ENCODE data around the gene WDR90. TPM values are rescaled to one million over a fixed set of nuclear protein-coding genes. Genes with fewer than 3 reads are reported as not detected.

WDR90 gene
- total RNA-seq, 4 donors from 2014 or later: 26.9 to 83.7 (median 54.1) TPM

DNA sequence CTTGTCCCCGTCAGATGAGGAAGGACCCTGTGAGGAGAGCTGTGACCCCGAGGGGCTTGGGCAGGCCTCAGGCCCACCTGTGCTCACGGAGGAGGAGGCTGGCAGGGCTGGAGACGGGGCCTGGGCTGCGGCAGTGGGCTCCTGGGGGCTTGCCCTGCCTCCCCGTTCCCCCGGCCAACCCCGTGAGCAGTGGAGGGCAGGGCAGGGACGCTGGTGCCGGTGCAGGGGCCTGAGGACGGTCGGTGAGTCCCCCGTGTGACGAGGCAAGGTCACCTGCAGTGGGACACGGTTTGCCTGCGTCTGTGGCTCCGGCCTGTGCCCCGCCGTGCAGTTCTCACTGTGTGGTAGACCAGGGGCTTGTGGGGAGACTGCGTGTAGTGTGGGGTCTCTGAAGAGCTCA is 10.5 kb downstream of the WDR90 start:
- Histone ChIP-seq H3K9me3 (no peaks in the 10 kb centered on the region), H3K27ac (peak overlapping the region in 2 of 4 donors; percentile 86 to 90), H3K4me1 (peaks cover 0 to 16% (median 14%) of the 10 kb centered on the region in 4 donors), H3K36me3 (peaks cover 0 to 51% (median 0%) of the 10 kb centered on the region in 3 donors), H3K27me3 (no peaks in the 10 kb centered on the region), H3K4me3 (no peak overlapping the region)
- WGBS, 2 donors: 69 to 86% methylated on average over 16 of the region's 20 CpGs
- DNase-seq (ENCODE audit: low spot score in 2 of 2): no peak
- TF ChIP-seq, protein P1, sequence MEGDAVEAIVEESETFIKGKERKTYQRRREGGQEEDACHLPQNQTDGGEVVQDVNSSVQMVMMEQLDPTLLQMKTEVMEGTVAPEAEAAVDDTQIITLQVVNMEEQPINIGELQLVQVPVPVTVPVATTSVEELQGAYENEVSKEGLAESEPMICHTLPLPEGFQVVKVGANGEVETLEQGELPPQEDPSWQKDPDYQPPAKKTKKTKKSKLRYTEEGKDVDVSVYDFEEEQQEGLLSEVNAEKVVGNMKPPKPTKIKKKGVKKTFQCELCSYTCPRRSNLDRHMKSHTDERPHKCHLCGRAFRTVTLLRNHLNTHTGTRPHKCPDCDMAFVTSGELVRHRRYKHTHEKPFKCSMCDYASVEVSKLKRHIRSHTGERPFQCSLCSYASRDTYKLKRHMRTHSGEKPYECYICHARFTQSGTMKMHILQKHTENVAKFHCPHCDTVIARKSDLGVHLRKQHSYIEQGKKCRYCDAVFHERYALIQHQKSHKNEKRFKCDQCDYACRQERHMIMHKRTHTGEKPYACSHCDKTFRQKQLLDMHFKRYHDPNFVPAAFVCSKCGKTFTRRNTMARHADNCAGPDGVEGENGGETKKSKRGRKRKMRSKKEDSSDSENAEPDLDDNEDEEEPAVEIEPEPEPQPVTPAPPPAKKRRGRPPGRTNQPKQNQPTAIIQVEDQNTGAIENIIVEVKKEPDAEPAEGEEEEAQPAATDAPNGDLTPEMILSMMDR (IDR thresholded peaks at IDR 0.05): no peak
- TF ChIP-seq EP300 (IDR thresholded peaks at IDR 0.05) (no peak), POLR2A (IDR thresholded peaks at IDR 0.05) (no peak)

DNA sequence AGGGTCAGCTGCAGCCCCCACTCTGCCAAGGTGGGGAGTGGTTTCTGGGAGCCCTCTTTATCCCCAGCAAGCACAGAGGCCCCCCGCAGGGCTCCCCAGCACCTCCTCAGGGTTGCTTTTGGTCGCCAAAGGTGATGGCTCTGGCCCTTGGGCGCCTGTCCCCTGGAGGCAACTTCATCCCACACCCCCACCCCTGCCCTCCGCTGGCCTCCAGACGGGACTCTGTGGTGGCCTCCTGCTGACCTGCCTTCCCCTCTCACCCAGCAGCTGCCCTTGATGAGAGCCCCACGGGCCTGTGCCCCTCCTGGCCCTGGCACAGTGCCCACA is 10.9 kb downstream of the WDR90 start:
- H3K27me3 ChIP-seq: no peaks in the 10 kb centered on the region
- H3K36me3 ChIP-seq: peaks cover 0 to 46% (median 0%) of the 10 kb centered on the region in 3 donors
- peaks cover 0 to 16% (median 14%) of the 10 kb centered on the region in 4 donors for H3K4me1 ChIP-seq
- no peak for TF ChIP-seq POLR2A (IDR thresholded peaks at IDR 0.05)
- TF ChIP-seq, protein P1 (IDR thresholded peaks at IDR 0.05): no peak
- TF ChIP-seq EP300 (IDR thresholded peaks at IDR 0.05): no peak
- 58 to 60% methylated on average over 6 of the region's 6 CpGs for WGBS, 2 donors
- no peaks in the 10 kb centered on the region for H3K9me3 ChIP-seq
- H3K4me3 ChIP-seq: peak overlapping the region in 1 of 4 donors; percentile 48
- peak overlapping the region in 3 of 4 donors; percentile 53 to 90 (median 86) for H3K27ac ChIP-seq
- no peak for DNase-seq (ENCODE audit: low spot score in 2 of 2)

DNA sequence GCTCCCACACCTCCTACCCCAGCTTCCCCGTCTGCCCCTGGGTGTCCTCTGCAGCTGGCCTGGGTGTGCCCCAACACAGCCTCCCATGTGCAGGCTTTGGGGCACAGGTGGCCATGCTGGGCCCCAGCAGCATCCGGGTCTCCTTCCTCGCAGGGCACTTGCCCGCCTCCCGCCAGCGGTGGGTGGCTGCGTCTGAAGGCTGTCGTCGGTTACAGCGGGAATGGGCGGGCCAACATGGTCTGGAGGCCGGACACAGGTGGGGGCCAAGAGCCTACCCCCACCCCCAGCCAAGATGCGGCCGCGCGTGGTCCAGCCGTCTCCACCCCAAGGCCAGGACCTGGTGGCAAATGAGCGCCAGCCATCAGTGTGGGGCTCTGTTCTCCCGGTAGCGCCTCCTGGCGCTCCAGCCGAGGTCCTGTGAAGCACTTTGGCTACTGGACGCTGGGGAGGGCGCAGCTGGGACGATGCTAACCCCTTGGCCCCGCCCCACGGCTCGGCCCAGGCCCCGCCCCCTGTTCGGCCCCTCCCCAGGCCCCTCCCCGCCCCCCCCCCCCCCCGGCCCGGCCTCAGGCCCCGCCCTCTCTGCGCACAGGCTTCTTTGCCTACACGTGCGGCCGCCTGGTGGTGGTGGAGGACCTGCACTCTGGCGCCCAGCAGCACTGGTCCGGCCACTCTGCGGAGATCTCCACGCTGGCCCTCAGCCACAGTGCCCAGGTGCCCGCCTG is 11.5 kb downstream of the WDR90 start:
- H3K27ac ChIP-seq: peak overlapping the region in 3 of 4 donors; percentile 60 to 90 (median 86)
- TF ChIP-seq POLR2A (IDR thresholded peaks at IDR 0.05) (peak in 1 of 2 donors; percentile 52), EP300 (IDR thresholded peaks at IDR 0.05) (peak in 1 of 2 donors; percentile 63)
- TF ChIP-seq, protein P1 (IDR thresholded peaks at IDR 0.05): peak; percentile 54 to 87 (median 77)
- peak; percentile 84 to 87 for DNase-seq (ENCODE audit: low spot score in 2 of 2)

DNA sequence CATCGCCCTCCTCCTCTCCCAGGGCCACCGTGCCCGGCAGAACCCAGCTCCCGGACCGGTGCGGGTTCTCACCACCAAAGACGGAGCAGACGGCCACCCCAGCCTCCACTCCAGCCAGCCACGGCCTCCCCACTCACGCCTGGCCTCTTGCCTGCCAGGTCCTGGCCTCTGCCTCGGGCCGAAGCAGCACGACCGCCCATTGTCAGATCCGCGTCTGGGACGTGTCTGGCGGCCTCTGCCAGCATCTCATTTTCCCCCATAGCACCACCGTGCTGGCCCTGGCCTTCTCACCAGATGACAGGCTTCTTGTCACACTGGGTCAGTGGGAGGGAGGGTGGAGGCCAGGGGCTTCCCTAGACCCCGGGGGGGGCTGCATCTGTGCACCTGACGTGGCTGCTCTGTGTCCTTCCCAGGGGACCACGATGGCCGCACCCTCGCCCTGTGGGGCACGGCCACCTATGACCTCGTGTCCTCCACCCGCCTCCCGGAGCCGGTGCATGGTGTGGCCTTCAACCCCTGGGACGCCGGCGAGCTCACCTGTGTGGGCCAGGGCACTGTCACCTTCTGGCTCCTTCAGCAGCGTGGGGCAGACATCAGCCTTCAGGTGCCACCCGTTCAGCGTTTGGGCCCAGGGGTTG is 12.1 kb downstream of the WDR90 start:
- H3K9me3 ChIP-seq: no peaks in the 10 kb centered on the region
- WGBS, 2 donors: 41 to 45% methylated on average over 32 to 33 of the region's 35 CpGs
- peak overlapping the region in 3 of 4 donors; percentile 60 to 87 (median 86) for H3K27ac ChIP-seq
- peak overlapping the region in 1 of 4 donors; percentile 48 for H3K4me3 ChIP-seq
- H3K36me3 ChIP-seq: peaks cover 0 to 34% (median 0%) of the 10 kb centered on the region in 3 donors
- DNase-seq (ENCODE audit: low spot score in 2 of 2): no peak
- H3K27me3 ChIP-seq: no peaks in the 10 kb centered on the region
- H3K4me1 ChIP-seq: peaks cover 0 to 16% (median 14%) of the 10 kb centered on the region in 4 donors
- TF ChIP-seq EP300 (IDR thresholded peaks at IDR 0.05): no peak
- TF ChIP-seq, protein P1 (IDR thresholded peaks at IDR 0.05): peak in 1 of 5 experiments; percentile 17

More for the DNA sequence above, 11.5 kb downstream of the WDR90 start:
- WGBS, 2 donors: 12 to 33% methylated on average over 5 to 16 of the region's 43 CpGs
- no peaks in the 10 kb centered on the region for H3K27me3 ChIP-seq
- peak overlapping the region in 1 of 4 donors; percentile 48 for H3K4me3 ChIP-seq
- peaks cover 0 to 41% (median 0%) of the 10 kb centered on the region in 3 donors for H3K36me3 ChIP-seq
- peaks cover 0 to 16% (median 14%) of the 10 kb centered on the region in 4 donors for H3K4me1 ChIP-seq
- no peaks in the 10 kb centered on the region for H3K9me3 ChIP-seq

DNA sequence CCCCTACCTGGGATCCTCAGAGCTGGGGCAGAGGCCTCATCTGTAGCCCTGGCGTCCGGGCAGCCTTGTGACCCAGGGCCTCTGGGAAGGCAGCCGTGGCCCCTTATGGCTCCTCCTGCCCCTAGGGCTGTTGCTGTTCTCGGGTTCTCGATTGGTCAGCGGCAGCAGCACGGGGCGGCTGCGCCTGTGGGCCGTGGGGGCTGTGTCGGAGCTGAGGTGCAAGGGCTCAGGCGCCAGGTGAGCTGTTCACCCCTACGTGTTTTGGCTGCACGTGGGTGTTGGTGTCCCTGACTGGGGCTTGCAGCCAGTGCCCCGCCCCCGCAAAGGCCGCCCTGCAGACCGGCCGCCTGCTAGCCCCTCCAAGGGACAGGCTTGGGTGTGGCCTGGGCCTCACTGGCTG is 12.9 kb downstream of the WDR90 start:
- Histone ChIP-seq H3K4me1 (peaks cover 0 to 18% (median 14%) of the 10 kb centered on the region in 4 donors), H3K9me3 (no peaks in the 10 kb centered on the region), H3K36me3 (peaks cover 0 to 26% (median 0%) of the 10 kb centered on the region in 3 donors), H3K4me3 (no peak overlapping the region), H3K27ac (no peak overlapping the region), H3K27me3 (no peaks in the 10 kb centered on the region)
- WGBS, 2 donors: 91% methylated on average over 17 of the region's 19 CpGs; no CpG with 5 or more reads in 1 of the 2 donors
- no peak for DNase-seq (ENCODE audit: low spot score in 2 of 2)
- TF ChIP-seq POLR2A (IDR thresholded peaks at IDR 0.05) (no peak), EP300 (IDR thresholded peaks at IDR 0.05) (no peak)
- TF ChIP-seq, protein P1 (IDR thresholded peaks at IDR 0.05): no peak
